Measurements from ENCODE around the gene DPM2.

DNA sequence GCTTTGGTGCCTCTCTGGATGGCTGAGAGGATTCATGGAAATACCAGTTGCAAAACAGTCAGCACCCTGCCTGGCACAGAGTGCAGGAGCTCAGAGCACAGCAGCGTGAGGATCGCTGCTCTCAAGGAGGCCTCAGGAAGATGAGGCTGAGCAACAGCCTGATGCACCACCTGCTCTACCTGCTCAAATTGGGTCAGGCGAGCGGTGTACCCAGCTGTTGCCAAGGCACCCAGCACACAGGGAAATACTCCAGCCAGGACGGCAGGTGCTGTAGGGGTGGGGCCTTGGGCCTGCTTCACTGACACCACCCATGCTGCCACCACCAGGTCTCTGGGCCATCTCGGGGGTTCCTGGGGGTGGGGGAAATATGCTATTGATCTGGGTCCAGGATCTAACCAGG is 38.8 kb upstream of the DPM2 start:
- TF ChIP-seq CTCF (IDR thresholded peaks at IDR 0.05) (no peak), POLR2A (IDR thresholded peaks at IDR 0.05) (no peak)
